OCI-LY3 (cell line): ENCODE results near the gene IER3.

ENCODE experiments used
- CTCF ChIP-seq: fragments of 200-600, 300-600 bp; sonication (generic); IDR thresholded peaks from 2 replicates; pipeline ENCODE4 v1.5.1; 2014; ENCODE audit warnings: antibody characterized with exemption, low read length, low read depth
- EZH2phosphoT487 ChIP-seq: fragments of 200-600 bp; shearing (Covaris generic); IDR thresholded peaks from 2 replicates; pipeline ENCODE4 v1.6.1; 2018; ENCODE audit warnings: antibody characterized with exemption, mixed run types, low read depth

- no peak for TF ChIP-seq CTCF
- TF ChIP-seq EZH2phosphoT487, result no peak
Observed at GRCh38 chr6:30716879-30717128, 27.5 kb downstream of the IER3 start.
